Superior temporal gyrus (tissue), 1 donor: ENCODE results near the gene SMAD7.

ENCODE experiments used
- DNase-seq: peaks from one replicate; pipeline ENCODE4 v3.0.0-alpha.2; 2016; ENCODE audit errors: extremely low spot score

SMAD7 gene

DNA sequence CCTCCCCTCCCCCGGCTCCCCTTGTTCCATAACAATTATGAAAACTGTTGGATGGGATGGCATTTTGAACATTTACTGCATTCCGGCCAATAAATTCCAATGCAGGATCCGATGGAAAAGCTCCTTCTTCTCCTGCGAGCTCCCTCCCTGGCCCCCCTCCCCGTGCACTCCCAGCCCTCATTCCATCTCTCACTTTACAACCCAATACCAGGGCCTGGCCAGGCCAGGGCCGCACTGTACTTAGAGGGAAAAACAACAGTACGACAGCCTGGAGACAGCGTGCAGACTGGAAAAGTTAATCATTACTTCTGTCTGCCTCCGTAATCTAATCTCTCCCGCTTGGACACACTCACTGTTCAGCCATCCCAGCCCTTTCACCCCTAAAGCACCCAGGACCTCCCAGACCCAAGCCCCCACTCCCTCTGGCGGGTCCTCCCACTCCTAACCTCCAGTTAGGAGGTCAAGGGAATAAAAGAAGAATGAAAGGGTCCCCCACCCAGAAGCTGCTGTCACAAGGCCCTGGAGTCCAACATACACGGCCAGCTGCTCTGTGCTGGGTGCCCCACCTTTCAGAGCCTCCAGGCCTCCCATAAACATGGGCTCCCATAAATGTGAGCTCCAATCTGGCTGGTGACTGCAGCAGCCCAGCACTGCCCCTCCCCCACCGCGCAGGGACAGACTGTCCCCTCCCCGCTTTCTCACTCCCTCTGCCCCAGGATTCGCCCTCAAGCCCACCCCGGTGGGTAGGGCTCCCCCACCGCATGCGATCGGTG lies 20.6 kb downstream of the SMAD7 start:
- DNase-seq: no peak

DNA sequence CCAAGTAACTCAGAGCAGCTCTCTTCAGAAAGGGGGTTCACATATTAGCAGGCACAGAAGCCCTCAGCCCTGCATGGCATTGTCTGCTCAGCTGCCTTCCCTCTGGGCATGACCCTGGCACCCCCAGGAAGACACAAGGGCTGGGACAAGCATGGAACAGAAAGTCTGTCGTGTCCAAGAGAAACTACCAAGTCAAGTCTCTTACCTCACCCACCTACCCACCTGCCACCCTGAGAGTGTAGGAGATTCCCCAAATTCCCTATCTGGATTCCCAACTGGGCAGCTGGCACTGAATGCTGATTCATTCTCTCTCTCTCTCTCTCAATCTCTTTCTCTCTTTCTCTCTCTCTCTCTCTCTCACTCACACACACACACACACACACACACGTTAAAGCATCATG lies 21.6 kb downstream of the SMAD7 start:
- no peak for DNase-seq

DNA sequence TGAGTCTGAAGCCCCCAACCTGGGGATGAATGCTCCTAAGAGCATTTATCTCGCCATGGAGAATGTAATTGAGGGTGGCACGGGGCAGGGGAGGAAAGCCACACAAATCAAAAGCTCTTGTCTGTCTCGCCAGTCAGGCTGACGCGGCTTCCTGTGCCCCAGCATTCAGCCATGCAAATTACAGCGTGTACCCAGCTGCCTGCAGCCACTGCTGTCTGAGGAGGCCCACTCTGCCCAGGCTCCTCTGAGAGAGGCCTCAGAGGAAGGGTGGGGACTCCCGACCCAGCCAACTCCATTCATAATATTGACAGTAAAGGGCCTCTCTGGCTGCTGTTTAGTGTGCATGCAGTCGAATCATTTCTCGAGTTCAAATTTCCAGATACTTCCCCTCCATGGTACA lies 22.0 kb downstream of the SMAD7 start:
- no peak for DNase-seq

DNA sequence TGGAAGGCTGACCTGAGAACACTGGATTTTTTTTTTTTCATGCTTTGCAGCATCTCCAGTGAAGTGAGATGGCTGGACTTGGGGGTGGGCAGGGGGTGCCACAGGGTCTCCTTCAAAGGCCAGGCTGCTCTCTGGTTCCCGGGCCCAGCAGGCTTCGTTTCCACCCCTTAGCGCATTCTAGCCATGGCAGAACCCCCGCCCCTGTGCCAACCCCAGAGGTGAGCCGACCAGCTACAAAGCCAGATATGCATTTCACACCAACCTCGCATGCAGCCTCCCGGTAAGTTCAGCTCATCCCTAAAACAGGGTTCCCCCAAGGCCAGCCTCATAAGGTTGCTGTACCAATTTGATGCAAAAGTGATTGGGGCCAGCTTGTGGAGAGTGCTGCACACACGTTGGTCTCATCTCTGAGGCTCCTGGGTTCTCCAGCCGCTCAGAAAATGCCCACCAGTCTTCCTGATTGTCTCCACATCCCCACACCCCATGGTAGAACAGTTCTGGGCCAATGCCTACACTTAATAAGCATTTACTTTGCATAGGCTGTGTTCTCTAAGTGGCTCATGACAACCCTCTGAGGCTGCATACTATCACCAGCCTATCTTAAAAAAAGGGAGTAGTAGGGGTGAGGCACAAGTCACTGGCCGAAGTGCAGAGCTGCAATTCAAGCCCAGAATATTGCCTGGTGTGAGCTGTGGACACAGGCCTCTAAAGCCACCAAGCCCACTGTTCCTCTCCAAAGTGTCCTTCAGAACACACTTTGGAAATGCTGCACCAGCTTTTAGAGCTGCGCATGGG lies 23.3 kb downstream of the SMAD7 start:
- DNase-seq: no peak

DNA sequence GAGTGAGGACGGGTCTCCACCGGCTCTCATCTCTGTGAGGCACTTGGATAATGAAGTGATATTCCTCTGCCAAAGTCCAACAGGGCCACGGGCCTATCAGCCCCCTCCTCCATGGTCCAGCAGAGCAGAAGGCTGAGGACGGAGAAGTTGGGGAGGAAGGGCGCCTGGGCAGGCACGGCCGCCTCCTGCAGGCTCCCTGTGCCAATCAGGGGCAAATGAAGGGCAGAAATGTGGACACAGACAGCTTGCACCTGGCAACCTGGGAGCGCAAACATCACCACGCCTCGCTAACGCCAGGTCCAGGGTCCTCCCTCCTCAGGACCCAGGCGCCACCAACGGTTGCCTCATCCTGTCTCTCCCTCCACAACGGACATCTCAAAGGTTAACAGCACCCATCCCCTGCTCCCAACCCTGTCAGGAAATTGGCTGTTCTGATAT lies 24.3 kb downstream of the SMAD7 start:
- no peak for DNase-seq

DNA sequence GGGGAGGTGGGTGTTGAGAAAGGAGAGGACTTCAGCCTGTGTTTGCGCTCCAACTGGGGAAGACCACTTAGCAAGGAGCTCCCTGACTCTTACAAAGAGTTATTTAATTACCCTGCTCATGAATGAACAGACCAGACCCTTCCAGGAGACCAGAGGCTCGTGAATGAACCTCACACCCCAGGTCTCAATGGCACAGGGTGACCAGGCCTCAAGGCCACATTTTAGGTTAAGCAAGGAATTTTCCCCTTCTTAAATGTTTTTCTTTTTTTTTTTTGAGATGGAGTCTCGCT lies 25.3 kb downstream of the SMAD7 start:
- DNase-seq: no peak

DNA sequence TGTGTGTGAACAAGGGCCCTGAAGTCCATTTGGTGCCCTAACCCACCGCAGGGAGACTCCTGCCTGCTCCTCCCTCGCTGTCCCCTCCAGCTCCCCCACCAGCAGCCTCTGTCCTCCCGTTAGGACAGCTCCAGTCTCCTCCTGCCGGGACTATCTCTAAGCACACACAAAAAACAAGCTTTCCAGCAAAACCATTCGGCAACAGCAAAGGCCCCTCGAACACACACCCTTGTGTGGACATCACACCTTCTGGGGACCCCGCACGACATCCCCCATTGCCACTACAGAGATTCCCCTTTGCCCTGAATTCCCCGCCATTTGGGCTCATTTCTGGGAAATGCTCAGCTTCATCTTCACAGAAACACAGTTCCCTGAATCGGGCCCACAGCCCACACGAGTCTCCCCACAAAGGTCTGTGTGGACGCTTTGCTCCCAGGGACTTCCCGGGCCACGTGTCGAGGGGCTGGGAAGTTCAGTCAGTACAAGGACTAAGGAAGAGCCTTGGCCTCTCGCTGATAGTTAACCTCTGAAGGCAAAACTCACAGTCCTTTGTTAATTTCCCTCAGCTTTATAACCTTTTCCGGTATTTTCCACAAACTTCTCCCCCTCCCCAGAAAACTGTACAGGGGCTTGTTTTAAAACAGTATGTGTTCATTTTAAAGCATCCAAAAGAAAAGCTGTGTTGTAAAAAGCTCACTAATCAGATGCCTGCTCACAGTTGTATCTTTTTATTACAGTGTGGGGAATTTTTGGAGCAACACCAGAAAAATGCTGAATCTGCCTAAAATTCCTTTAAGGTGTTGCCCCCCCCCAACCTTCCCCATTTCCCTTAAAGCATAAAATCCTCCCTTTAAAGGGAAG lies 25.9 kb downstream of the SMAD7 start:
- no peak for DNase-seq

DNA sequence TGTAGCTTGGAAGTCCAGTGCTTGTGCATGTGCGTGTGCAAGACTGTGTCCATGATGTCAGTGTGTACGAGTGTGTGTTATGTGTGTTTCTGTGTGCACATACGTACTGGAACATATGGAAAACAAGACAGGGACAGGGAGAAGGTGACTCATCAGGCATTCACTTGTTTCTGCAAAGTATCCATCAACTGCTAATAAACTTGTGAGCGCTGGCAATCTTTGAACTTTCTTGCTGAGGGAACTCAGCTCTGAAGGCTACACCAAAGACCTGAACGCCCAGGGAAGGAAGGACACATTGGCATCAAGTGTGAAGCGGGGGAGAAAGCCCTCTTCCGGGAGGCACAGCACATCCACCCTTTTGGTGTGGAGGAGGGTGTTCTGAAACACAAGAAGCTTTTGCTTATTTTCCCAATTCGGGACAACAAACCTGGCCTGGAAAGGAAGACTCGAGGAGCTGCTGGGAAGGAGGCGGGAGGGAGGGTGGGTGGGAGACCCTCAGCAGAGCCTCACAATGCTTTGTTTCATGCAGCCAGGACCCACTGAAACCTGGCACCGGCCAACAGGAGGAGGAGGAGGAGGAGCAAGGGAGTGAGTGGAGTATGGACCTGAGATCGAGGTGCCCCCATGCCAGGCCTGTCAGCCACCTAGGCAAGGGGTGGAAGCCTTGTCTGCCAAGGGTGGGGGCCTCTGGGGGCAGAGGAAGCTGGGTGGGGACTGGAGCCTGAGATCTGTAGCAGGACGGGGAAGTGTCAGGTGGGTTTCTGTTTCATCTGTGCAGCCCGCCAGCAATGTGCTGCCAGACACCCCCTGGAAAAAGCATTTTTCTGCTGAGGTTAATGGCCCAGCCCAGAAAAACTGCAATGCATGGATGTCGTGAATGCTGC lies 26.8 kb downstream of the SMAD7 start:
- DNase-seq: no peak

DNA sequence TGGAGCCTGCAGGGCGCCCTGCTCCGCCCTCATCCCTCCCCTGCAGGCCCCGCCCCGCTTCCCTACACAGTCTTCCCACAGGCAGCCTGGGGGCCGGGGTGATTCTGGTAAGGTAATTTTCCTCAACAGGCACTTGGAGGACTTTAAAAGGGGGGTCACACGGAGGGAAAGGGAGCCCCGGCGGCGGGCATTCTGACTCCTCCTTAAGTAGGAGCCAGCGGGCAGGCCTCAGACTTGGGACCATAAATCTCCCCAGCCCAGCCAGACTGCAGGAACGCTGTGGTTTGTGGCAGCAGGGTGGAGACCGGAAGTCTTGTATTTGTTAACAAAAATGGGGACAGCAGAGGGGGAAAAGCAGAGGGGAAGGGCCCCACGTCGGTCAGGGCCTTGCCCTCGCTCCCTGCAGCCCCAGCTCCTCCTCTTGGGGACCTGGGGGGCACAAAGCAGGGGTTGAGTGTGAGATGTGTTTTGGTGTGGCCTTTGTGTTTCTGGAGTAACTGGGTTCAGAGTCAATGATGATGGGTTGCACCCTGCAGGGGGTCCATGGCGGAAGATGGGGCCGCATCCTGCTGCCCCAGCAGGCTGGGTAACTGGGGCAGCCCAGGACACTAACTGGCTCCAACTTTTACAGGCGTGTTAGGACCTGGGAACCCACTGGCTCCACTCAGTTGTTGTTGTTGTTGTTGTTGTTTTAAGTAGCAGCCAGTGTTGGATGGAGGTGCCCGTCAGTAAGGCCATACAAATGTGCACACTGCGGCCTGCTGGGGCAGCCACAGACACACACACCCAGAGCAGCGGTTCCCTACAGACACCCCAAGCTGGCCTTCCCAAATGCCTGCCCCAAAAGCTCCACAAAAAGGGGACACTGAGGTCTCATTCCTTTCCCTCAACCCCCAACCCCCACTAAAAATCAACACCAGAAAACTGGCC lies 27.7 kb downstream of the SMAD7 start:
- DNase-seq: no peak

DNA sequence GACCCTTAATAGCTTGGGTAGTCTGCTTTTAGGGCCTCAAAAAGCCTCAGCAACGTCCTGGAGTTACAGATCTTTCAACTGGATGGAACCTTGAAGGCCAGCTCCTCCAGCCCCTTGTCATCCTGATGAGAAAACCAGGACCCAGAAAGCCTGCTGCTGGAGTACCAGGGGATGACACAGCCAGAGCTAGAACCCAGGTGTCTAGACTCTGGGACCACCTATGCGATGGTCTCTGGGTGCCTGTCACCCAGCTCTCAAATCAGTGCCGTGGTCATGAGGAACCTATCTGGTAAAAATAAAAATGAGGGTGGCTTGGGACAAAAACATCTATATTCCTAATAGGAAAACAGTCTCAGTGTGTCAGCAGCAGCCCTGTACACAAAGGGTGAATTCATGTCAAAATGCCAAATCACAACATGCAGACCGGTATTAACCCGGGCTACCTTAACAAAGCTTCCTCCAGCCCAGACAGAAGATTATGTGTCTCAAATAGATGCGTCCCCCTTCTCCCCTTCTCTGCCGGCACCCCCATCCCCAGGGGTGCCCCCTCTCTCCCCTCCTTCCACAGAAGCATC lies 28.5 kb downstream of the SMAD7 start:
- DNase-seq: no peak

DNA sequence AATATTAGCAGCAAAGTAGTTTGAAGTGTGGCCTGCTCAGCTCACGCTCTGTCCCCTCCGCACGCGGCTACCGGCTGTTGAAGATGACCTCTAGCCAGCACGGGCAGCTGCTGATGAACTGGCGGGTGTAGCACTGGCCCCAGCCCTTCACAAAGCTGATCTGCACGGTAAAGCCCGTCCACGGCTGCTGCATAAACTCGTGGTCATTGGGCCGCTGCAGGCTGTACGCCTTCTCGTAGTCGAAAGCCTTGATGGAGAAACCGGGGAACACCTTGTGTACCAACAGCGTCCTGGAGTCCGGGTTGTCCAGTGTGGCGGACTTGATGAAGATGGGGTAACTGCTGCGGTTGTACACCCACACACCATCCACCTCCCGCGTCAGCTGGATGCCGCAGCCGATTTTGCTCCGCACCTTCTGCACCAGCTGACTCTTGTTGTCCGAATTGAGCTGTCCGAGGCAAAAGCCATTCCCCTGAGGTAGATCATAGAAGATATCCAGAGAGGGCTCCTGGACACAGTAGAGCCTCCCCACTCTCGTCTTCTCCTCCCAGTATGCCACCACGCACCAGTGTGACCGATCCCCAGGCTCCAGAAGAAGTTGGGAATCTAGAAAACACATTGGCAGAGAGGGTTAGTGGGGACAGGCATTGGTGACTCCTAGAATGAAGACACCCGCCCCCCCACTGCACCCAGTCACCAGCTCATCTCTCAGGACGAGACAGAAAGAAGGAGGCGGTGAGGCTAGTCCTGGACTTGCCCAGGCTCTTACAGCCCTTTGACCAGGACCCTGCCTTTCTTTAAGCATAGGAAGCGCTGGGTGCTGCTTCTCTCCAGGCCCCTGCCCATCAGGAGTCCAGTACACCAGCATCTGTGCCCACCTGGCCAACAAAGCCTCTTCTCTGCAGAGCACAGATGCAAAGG lies 29.2 kb downstream of the SMAD7 start:
- no peak for DNase-seq

DNA sequence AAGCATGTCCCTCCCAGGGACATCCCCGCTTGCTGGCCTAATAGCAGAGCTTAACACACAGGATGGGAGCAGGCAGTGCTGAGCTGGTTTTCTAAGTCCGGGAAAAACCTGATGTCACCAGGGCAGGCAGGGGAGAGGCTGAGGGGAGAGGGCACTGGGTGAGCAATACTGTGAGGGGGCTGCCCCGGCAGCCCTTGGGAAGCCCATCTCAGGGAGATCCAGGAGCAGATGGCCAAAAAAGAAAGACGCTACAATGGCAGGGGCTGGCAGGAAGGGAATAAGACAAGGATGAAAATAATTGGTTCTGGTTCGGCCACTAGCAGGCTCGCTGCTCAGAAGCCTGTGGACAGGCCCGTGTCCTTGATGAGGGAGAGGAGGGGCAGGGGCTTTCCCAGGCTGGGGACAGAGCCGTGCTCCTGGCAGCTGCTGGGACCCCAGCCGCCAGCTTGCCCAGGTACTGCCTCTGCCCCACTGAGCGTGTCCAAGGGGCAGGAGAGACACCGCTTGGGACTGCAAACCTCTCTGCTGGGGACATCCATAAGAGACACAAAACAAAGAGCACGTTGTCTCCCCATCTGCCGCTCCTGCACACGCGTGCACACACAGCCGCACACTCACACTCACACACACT lies 30.2 kb downstream of the SMAD7 start:
- no peak for DNase-seq

DNA sequence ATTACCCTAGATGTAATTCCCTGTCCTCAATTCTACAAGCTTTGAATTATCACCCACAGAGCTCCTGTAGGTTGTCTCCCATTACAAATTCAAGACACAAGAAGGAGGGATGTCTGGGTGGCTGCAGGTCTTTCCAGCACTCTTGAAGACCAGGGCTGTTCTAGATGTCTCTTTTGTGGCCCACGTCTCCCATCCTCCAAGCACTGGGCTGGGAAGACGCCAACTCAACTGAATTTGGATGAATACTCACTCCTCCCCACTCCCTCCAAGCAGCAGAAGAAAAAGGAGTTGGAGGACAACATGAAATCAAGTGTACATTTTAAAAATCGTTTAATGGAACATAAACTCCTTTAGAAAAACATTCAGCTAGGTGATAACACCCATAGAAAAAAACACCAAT lies 31.2 kb downstream of the SMAD7 start:
- no peak for DNase-seq

DNA sequence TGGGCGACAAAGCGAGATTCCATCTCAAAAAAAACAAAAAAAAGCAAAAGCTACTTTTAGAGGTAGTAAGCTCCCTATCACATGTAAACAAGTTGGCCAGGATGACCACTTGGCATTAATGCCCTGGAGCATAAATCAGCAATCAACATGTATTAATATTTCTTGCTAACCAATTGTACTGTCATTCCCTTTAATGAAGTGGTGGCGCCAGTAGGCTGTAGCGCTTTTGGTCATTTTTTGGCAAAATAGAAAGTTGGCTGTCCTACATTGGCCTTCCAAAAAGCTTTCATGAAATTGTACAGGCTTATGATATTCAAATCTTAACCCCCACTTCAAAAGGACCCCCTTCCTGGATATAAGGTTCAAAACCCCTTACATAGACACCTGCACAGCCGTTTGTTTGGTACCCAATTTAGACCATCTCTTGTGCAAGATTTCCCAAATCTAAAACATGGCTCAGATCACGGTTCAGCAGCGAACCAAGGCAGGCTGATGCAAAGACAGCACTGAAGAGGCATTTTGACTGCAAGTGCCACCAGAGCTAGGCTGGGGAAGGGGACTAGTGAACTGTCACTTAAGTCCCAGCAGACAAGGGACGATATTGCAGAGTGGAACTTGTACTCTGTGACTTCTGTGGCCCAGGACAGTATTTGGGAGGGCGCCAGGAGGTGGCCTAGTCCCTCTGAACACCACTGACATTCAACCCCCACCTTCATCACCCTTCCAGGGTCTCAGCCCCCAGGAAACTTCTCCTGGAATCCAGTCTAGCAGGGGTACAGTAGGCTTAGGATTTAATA lies 31.9 kb downstream of the SMAD7 start:
- DNase-seq: no peak

DNA sequence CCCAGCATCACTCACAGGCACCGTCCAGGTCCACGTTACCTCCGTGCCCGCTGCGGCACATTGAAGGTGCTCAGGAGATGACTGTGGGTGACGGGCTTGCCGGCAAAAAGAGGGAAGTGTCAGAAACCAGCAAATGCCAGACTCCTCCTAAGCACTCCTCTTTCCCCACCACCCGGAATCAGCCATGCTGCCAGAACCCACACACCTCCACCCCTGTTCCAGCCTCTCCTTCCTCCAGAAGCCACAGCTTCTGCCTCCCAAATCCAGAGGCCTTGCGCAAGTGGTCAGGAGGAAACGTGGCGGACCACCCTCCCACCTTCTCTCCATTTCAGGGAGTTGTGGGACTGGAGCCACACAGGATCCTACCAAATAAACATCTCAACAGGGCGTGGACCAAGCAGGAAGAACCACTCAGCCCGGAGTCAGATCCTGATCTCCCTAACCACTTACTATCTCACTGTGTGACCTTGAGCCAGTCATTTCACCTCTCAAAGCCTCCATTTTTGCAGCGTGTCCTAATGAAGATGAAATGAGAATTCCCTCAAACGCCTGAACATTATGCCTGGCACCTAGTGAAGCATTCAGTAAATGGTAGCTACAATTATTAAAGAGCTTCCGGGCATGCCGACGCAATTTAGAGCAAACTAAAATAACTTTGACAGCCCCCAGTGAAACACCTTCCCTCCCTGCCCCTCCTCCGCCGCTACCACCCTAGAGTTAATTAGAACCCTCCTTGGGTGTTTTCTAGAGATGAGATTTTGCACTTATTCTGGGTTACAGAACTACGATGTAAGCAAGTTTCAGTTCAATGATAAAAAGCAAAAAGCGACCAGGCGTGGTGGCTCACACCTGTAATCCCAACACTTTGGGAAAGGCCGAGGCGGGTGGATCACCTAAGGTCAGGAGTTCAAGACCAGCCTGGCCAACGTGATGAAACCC lies 32.9 kb downstream of the SMAD7 start:
- no peak for DNase-seq

DNA sequence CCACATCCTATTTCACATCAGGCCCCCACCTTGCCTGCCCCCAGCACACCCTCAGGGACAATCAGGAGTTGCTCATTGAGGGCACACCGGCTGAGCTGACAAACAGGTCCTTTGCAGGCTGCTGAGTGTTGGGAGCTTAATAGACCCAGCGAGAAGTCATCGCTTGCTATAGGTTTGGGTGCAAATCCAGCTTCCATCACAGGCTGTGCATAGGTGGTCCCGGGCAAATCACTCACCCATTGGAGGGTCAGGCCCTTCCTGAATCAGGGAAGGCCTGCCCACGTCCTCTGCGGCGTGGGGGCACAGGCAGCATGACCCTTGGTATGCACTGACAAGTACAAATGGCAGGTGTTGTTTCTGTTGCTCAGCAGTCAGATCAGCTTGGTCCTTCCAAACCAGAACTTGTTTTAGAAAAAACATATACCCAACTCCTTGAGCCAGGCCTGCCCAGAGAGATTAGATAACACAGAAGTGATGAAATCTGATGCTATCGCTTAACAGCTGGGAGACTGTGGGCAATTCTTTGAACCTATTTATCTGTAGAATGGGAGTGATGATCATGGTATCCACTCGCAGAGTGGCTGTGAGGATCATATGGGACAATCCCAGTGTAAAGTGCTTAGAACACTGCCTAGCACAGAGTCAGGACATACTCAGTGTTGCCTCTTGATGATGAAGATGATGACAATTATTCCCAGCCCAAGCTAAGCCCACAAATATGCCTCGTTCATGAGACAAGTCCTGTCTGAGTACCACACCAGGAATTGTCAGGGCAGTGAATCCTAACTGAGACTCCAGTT lies 34.9 kb downstream of the SMAD7 start:
- DNase-seq: no peak
